ENCODE data around the gene PTPN7.
A peak's percentile ranks its signal among the peaks of the same experiment; 100 is the strongest.
"Not testable (repeated sequence)": the region's sequence is repeated elsewhere in the genome, so short reads cannot be mapped to it uniquely, and the experiment has no call there.

PTPN7 gene

DNA sequence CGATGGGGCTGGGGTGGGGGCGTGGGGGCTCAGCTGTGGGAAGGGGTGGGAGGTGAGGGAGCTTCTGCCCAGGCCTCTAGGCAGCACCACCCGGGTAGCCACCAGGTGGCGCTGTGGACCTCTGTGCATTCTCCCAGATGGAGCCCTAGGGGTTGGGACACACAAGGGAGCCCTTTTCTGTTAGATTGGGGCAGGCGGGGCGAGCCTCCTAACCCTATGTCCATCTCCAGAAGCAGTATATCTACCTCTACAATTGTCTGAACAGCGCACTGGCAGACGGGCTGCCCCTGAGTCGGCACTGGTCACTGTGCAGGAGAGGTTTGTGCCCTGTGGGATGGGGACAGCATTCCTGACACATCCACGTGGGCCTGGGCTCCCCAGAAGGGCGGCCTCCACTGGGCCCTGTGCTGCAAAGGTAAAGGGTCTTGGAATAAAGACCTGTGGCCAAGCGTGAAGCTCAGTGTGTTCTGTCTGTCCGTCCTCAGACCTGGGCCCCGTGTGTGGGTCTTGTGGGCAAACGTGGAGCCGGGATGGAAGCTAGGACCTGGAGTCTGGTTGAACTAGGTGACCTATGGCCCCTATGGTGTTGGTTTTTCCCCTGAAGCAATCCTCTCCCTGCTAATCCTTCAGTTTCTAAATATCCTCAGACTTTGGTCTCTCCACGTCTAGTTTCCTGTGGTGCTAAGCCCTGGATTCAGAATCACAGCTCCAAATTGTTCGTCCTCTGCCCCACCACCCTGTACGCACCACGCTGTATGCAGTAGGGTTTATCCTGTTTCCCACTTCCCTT is 28.8 kb upstream of the PTPN7 start:
- peak; percentile 38 to 89 for DNase-seq

DNA sequence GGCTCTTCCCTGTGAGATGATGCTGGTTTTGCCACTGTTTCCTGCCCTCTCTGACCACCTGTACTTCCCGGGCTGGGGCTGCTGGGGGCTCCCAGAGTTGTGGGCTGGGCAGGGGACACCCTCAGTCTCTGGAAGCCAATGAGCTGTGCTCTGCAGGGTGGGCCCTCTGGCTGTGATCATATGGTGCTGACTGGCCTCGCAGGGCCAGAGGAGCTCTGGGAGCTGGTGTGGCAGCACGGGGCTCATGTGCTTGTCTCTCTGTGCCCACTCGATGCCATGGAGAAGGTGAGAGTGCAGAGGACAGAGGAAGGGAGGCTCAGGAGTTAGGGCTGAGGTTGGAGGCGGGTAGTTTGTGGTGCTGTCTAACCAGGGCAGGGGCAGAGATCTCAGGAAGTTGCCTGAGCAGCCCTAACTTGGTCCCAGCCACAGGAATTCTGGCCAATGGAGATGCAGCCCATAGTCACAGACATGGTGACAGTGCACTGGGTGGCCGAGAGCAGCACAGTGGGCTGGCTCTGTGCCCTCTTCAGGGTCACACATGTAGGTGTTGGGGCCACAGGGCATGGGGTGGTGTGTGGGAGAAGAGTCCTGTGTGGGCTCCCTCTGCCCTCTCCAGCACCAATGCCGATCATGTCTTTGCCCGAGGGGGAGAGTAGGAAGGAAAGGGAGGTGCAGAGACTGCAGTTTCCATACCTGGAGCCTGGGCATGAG is 27.4 kb upstream of the PTPN7 start:
- DNase-seq = no peak

- no peak for DNase-seq
These were observed 26.8 kb upstream of the PTPN7 start for GRCh38 chr1:202187041-202187671.

- DNase-seq = no peak
These were observed 25.9 kb upstream of the PTPN7 start for GRCh38 chr1:202186327-202186726.

DNA sequence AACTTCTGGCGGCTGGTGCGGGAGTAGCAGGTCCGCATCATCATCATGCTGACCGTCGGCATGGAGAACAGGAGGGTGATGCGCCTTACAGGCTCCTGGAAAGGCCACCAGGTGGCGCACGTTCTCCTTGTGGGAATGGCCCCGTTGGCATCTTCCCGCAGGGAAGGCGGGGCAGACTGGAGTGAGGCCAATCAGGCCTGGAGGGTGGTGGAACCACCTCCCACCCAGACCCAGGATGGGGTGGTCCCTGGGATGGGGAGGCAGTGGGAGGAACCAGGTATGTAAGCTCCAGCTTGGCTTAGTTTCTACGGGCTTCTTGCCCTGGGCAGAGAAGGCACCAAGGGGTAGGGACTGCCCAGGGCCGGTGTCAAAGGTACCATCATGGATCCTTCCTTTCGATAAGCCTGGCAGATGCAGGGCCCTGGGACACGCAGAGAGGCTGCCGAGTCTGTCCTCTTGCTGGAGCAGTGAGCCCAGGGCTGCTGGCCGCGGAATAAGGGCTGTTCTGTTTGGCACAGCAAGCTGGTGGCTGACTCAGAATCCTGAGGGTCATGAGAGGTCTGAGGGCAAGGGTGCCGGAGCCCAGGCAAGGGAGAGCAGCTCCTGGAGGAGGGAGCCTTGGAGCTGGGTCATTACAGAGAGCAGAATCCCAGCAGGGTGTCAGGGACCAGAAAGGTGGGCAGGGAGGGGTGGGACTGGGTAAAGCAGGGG is 24.5 kb upstream of the PTPN7 start:
- peak; percentile 68 to 92 for DNase-seq

- DNase-seq = no peak
These were observed 21.9 kb upstream of the PTPN7 start for GRCh38 chr1:202182040-202182877.

DNA sequence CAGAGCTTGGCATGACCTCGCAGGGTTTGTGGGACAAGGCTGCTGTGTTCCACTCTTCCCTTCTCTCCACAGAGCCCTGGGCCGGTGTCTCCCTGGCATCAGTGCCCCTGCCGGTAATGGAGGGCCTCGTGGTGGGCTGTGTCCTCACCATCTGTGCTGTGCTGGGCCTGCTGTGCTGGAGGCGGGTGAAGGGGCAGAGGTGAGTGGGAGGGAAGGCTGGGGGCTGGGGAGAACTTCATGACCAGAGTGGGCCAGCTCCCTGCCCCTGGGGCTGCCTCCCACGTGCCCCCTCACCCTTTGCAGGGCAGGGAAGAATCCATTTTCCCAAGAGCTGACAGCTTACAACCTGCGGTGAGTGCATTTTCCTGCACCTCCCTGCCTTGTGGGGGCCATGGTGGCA is 21.2 kb upstream of the PTPN7 start:
- DNase-seq = no peak

DNA sequence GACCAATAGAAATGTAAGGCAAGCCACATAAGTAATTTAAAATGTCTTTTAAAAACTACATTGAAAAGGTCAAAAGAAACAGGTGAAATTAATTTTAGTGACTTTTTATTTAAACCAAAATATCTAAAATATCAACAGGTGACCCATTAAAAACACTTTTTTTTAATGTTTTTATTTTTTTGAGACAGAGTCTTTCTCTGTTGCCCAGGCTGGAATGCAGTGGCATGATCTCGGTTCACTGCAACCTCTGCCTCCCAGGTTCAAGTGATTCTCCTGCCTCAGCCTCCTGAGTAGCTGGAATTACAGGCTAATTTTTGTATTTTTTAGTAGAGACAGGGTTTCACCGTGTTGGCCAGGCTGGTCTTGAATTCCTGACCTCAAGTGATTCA is 20.3 kb upstream of the PTPN7 start:
- not testable (repeated sequence) for DNase-seq

GRCh38 chr1:202179828-202180750 is 19.7 kb upstream of the PTPN7 start:
- DNase-seq = no peak

DNA sequence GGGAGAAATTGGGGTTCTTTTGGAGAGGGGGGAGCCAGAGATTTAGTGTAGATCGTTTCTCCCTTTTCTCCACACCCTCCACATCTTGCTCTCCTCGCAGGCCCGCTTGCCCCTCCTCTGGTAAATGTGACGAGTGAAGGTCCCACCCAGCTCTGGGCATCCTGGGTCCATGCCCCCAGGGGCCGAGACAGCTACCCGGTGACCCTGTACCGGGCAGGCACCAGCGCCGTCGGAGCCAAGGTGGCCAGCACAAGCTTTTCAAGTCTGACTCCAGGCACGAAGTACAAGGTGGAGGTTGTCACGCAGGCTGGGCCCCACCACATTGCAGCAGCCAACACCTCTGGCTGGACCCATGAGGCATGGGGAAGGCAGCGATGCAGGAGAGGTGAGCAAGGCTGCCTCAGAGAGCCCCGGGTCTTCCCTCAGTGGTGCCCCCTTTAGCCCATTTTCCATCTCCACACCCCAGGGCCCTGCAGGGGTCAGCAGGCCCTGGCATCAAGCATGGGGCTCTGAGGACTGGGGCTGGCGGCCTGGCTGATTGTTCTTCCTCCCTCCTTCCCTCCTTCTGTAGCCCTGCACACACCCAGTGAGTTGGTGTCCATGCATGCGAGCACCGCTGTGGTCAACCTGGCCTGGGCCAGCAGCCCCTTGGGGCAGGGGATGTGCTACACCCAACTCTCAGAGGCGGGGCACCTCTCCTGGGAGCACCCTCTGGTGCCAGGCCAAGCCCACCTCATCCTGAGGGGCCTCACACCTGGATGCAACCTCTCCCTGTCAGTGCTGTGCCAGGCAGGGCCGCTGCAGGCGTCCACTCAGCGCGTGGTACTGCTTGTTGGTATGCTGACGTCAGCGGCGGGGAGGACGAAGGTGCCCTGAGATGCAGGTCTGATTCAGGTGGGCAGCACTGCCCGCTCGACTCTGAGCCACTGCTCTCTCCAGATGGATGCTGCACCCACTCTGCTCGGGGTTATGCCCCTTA is 16.8 kb upstream of the PTPN7 start:
- no peak for DNase-seq

DNA sequence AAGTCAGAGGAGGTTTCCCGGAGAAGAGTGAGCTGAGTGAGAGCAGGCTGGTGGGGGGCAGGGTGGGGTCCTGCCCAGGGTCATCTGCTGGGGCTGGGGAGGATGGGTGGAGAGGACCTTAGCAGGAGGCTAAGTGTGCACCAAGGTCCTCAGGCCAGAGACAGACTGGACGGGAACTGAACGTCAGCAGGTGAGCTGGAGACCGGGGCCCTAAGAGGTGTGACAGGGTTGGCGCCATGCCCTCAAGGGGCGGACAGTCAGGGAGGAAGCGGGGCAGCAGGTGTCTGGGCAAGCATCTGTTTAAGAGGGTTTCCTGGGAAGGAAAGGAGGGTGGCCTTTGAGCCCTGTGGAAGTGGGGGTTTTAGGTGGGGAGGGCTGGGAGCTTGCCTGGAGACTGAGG is 13.6 kb upstream of the PTPN7 start:
- no peak for DNase-seq

DNA sequence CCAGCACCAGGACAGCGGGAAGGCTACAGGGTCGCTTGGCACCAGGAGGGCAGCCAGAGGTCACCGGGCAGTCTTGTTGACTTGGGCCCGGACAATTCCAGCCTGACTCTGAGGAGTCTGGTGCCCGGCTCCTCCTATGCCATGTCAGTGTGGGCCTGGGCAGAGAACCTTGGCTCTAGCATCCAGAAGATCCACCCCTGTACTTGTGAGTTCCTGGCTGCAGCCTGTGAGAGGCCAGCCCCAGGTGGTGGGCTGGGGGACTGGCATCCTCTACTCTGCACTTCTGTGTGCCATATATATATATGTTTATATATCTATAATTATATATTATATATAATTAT is 11.6 kb upstream of the PTPN7 start:
- no peak for DNase-seq

DNA sequence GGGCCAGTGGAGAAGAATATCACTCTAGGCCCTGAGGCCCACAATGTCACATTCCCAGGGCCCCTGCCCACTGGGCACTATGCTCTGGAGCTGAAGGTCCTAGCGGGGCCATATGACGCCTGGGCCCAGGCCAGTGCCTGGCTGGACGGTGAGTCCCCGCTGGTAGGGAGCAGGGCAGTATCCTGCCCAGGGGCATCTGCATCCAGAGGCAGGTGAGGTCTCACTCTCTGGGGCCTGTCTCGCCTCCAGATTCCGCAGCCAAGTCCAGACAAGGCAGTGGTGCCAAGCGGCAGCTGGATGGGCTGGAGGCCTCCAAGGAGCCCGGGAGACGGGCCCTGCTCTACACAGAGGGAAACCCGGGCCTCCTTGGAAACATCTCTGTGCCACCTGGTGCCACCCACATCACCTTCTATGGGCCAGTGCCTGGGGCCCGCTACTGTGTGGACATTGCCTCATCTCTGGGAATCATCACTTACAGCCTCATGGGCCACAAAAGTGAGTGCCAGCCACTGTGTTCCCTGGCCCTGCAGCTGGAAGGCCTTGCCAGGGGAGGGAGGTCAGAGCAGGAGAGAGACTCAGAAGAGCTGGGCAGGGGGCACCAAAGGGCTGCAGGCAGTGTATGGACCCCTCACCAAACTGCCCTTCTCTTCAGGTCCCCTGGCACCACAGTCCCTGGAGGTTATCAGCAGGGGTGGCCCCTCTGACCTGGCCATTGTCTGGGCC is 11.1 kb upstream of the PTPN7 start:
- no peak for DNase-seq

- DNase-seq = no peak
These were observed 10.3 kb upstream of the PTPN7 start for GRCh38 chr1:202170726-202171125.

DNA sequence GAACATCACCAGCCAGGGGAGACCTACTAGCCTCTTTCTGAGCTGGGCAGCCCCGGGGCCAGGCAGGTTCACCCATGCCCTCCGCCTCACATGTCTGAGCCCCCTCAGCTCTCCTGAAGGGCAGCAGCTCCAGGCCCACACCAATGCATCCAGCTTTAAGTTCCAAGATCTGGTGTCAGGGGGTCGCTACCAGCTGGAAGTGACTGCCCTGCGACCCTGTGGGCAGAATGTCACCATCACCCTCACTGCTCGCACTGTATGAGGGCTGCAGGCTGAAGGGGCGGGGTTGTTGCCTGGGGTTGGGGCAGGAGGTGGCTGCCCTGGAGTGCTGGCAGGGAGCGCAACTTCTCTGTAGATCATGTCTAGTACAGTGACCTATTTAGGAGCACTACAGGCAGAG is 8.5 kb upstream of the PTPN7 start:
- no peak for DNase-seq

DNA sequence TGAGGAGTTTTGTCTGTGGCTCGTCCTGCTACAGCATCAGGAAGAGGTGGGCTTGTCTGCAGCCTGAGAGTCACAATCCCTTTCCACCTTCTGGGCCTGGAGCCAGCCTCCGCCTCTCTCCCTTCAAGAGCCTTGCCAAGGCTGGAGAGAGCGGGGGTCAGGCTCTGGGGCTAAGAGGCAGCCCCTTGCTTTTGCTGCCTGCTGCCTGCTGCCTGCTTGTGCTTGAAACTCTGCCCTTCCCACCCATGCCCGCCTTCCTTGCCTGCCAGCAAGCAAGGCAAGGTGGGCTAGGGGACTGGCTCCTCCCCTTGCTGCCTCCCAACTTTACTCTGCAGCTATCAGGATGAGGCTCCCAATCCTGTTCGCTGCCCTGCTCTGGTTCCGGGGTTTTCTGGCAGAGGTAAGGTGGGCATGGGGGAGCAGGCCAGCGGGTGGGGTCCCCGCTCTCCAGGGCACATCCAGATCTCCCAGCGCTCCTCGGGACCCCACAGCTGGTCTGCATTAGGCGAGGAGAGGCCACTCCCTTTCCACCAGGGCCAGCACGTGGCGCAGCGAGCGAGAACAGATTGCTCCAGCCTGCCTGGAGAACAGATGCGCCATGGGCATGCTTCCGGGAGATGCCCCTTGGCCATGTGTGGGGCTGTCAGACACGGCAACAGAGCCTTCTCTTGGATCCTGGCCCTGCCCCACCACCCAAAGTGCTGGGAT is 7.5 kb upstream of the PTPN7 start:
- DNase-seq = no peak

DNA sequence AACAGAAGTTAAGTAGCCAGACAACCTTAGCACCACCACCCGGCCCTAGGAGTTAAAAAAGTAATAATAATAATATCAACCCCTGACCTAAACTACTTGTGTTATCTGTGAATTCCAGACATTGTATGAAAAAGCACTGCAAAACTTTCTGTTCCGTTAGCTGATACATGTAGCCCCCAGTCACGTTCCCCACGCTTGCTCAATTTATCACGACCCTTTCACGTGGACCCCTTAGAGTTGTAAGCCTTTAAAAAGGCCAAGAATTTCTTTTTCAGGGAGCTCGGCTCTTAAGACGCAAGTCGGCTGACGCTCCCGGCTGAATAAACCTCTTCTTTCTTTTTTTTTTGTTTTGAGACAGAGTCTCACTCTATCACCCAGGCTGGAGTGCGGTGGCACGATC is 6.7 kb upstream of the PTPN7 start:
- not testable (repeated sequence) for DNase-seq

DNA sequence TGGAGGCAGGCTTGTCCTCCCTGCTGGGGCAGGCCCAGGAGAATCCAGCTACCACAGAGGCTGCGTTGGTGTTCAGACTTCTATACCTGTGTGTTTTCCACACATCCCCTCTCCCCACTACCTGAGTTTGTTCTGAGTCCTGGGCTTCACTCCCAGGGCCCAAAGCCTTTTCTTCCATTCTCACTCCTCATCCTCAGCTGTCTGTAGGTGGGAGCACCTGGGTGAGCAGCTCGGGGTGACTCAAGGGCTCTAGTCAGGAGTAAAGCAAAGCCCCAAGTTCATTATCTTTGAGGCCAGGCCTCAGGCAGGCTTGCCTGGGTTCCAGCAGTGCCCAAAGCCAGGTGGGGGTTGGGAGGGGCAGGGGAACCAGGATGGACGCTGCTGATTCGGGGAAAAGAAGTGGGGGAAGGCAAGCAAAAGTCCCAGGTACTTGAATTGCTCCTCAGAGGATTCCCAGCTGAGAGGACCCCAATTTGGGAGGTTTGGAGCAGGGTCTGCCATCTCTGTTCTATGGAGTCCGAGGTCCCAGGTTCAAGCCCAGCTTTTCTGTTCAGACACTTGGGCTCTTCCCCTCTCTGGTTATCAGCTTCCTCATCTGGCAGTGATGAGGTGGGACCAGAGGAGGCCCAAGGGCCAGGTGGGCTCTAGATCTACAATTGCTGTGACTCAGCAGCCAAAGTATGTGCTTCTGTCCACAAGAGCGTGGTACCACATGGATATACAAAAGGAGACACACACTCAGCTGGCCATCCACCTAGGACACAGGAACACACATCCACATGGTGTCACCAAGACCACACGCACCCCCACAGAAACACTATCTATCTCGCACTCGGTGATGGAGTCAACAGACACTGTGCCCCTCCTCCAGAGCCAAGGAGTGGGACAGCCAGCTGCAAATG is 5.8 kb upstream of the PTPN7 start:
- DNase-seq = no peak
